IMR-90 (cell line): ENCODE measurements around the gene PHF20. TPM values are rescaled to one million over a fixed set of nuclear protein-coding genes. Genes with fewer than 3 reads are reported as not detected.

Source experiments
- CTCF ChIP-seq: conservative IDR thresholded peaks from 2 replicates; pipeline ENCODE4 v1.5.1; 2012; ENCODE audit warnings: mild to moderate bottlenecking, low read depth, low read length, improper control_type of control experiment
- polyA plus RNA-seq, 3 experiments: library from polyadenylated mRNA; depleted of rRNA; stranded (reverse); fragments of >200 nt; gene quantifications; 2 replicates each; pipeline ENCODE4 v1.2.3, GENCODE V29; 2012; ENCODE audit warnings: low replicate concordance in 1 of 3
- total RNA-seq: library from RNA; depleted of rRNA; stranded (reverse); fragments of >200 nt; gene quantifications from 2 replicates; pipeline ENCODE4 v1.2.3, GENCODE V29; 2012

The PHF20 gene
- total and polyA plus RNA-seq, 2 of the 4 experiments (the other 2 are of a cell fraction) = 22.0 to 22.5 TPM

DNA sequence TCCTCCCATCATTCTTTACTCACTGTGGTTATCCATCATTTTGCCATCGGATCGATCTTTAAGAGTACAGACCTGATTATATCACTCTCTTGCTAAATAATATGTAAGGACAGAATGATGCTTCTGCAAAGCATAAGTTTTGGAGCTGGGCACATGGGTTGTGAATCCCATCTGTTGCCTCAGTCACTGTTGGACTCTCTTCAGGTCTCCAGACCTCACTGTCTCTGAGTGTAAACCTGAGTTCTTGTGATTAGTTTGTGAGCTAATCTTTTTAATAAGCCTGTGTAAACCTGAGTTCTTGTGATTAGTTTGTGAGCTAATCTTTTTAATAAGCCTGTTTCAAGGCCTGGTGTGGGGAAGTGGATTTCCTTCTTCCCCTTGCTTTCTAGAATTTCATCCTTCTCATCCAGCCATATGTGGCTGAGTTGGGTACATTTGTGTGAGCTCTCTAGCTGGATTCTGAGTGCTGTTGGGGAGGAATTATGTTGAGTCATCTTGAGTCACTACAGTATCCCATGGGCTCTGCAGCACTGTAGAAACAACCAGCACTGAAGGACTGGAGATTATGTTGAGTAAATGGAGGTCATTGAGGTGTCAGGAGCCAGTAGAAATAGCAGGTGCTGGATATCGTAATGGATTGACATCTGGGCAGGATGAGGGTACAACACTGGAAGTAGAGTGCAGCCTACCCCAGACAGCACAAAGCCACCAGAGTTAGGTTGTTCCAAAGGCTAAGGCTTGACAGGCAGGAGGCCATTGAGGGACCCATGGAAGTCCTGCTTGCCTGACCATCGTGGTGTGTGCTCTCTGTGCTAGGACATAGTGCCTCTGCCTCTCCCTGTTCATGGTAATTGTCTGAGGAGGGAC is 130.1 kb downstream of the PHF20 start (continued):
- TF ChIP-seq CTCF = no peak
